ENCODE data around the gene HOMER3. TPM values are rescaled to one million over a fixed set of nuclear protein-coding genes. Genes with fewer than 3 reads are reported as not detected.
A peak's percentile ranks its signal among the peaks of the same experiment; 100 is the strongest.

HOMER3 gene
- total and polyA plus RNA-seq, 9 of the 15 experiments (the other 6 are each of a cell fraction or from before 2014, with no cell fraction given), result 1.3 to 5.1 (median 3.7) TPM; not detected in 2

GRCh38 chr19:18919086-18919899 lies 21.7 kb downstream of the HOMER3 start, which contains the start of the genes COPE and DDX49:
Gene COPE, minus strand, starts transcription at chr19:18919387. Its CDS starts 39 bp downstream, at chr19:18919348.
Gene DDX49, plus strand, starts transcription at chr19:18919715. Its CDS starts 27 bp downstream, at chr19:18919742.
- CTCF ChIA-PET (ENCODE audit: low intra/inter-chr PET ratio), result interaction anchor here (0.6 to 1.4 kb wide), 2 partner anchors 24 to 325 kb away, joined by 3 to 4 read pairs; no protein-coding TSS in a partner anchor
- peaks cover 7% of the 10 kb centered on the region; the same call in 1 of the 2 replicates for H4K20me1 ChIP-seq (replicated peaks; ENCODE audit: control insufficient read depth, insufficient read depth, low read length)
- peak within 1 kb of the TSS; percentile 94 to 98 for H3K9ac ChIP-seq (ENCODE audit: insufficient read depth in 1 of 2, low read depth in 2 of 2, low read length in 2 of 2)
- POLR2A ChIA-PET, result interaction anchor here (0.6 to 3.6 kb wide), 19 partner anchors 10 to 605 kb away, joined by 3 to 37 read pairs (median 3); partner anchors contain the start of gene CERS1
- H3K79me2 ChIP-seq (ENCODE audit: control insufficient read depth, insufficient read depth, low read length), result peaks cover 62% of the 10 kb centered on the region
- DNase-seq (ENCODE audit: extremely low read depth in 1 of 4, low spot score in 3 of 4), result peak; percentile 97 to 100 (median 98)
- no TSS peak for BruUV-seq (replicated peaks)
- peak within 1 kb of the TSS; percentile 95 for H3K4me2 ChIP-seq (ENCODE audit: insufficient read depth, low read length)
- in situ Hi-C loops (cut with MboI) (no loop called here), intact Hi-C loops (cut with micrococcal nuclease) (loop anchor here (1.0 to 5.0 kb wide), 2 partner anchors 67 to 218 kb away; partner anchors contain the start of gene TMEM161A)
- peaks cover 8 to 27% of the 10 kb centered on the region in 2 experiments; a peak in 4 of 5 replicates for H3K4me1 ChIP-seq (replicated peaks in 1 of 2; ENCODE audit: control insufficient read depth in 2 of 2, insufficient read depth in 2 of 2, low read length in 2 of 2)
- H3K4me3 ChIP-seq, result peak within 1 kb of the TSS; percentile 95
- WGBS (ENCODE audit: insufficient coverage, low coverage, missing lambda C conversion rate), result under 1% methylated on average over 64 of the region's 72 CpGs
- peak within 1 kb of the TSS; percentile 84 for H2AFZ ChIP-seq (ENCODE audit: low read depth, low read length)
- no peaks in the 10 kb centered on the region for H3K9me3 ChIP-seq (replicated peaks; ENCODE audit: control insufficient read depth, insufficient read depth, low read depth, low read length)
- H3K36me3 ChIP-seq (ENCODE audit: control insufficient read depth, insufficient read depth, low read length), result peaks cover 60% of the 10 kb centered on the region; the same call in 2 of the 3 replicates
- FAIRE-seq, result peak; percentile 100
- peak; percentile 98 for ATAC-seq
- H3K9me1 ChIP-seq (ENCODE audit: control insufficient read depth, insufficient read depth, low read length), result no peaks in the 10 kb centered on the region
- H3K27me3 ChIP-seq (ENCODE audit: control insufficient read depth in 2 of 2, insufficient read depth in 2 of 2, low read length in 2 of 2), result no peaks in the 10 kb centered on the region
- H3K27ac ChIP-seq (ENCODE audit: extremely low read depth, low read depth, low read length), result peak within 1 kb of the TSS; percentile 90
- TF ChIP-seq MAZ (CRISPR knock-in tag; conservative IDR thresholded peaks at IDR 0.05 in 1 of 2, IDR thresholded peaks at IDR 0.05 in 1 of 2) (peak; percentile 49 to 59; a peak in 3 of 4 replicates), ZBTB9 (CRISPR knock-in tag; IDR thresholded peaks at IDR 0.05) (no peak; the same call in none of the 2 replicates), HNRNPK (IDR thresholded peaks at IDR 0.05; ENCODE audit: low read depth, low read length, poor library complexity, severe bottlenecking) (no peak), HCFC1 (IDR thresholded peaks at IDR 0.05; ENCODE audit: low read depth, low read length) (peak; percentile 98), CCNT2 (IDR thresholded peaks at IDR 0.05; ENCODE audit: borderline replicate concordance, extremely low read depth, insufficient read length, low read depth, low read length) (peak; percentile 42), ZNF699 (CRISPR knock-in tag; IDR thresholded peaks at IDR 0.05; ENCODE audit: insufficient replicate concordance) (no peak), LEF1 (IDR thresholded peaks at IDR 0.05) (no peak), NCOR1 (IDR thresholded peaks at IDR 0.05) (no peak), HMGN3 (IDR thresholded peaks at IDR 0.05; ENCODE audit: borderline replicate concordance, extremely low read depth, insufficient read length, low read depth, low read length) (peak; percentile 35), RBM34 (IDR thresholded peaks at IDR 0.05; ENCODE audit: borderline replicate concordance, insufficient read depth, low read length) (no peak), ZNF146 (CRISPR knock-in tag; IDR thresholded peaks at IDR 0.05; ENCODE audit: unreplicated experiment) (no peak), ZNF740 (CRISPR knock-in tag; IDR thresholded peaks at IDR 0.05) (no peak), ZNF740 (tag; IDR thresholded peaks at IDR 0.05) (no peak), ATF7 (IDR thresholded peaks at IDR 0.05) (peak; percentile 94), ATF1 (CRISPR knock-in tag; IDR thresholded peaks at IDR 0.05) (peak; percentile 87), ATF1 (tag; IDR thresholded peaks at IDR 0.05) (peak; percentile 100), MAFF (IDR thresholded peaks at IDR 0.05; ENCODE audit: low read length) (no peak), BCL6 (CRISPR knock-in tag; IDR thresholded peaks at IDR 0.05) (0 out of 2 replicates have a peak, but pooled peaks have one; percentile 5), BRF1 (IDR thresholded peaks at IDR 0.05; ENCODE audit: borderline replicate concordance, extremely low read depth, insufficient read length) (no peak), ZNF282 (CRISPR knock-in tag; IDR thresholded peaks at IDR 0.05) (no peak), SRSF1 (IDR thresholded peaks at IDR 0.05; ENCODE audit: low read depth, low read length) (no peak)
